ENCODE results near the gene CHIC2.
"Not testable (repeated sequence)": the region's sequence is repeated elsewhere in the genome, so short reads cannot be mapped to it uniquely, and the experiment has no call there.

CHIC2 gene

DNA sequence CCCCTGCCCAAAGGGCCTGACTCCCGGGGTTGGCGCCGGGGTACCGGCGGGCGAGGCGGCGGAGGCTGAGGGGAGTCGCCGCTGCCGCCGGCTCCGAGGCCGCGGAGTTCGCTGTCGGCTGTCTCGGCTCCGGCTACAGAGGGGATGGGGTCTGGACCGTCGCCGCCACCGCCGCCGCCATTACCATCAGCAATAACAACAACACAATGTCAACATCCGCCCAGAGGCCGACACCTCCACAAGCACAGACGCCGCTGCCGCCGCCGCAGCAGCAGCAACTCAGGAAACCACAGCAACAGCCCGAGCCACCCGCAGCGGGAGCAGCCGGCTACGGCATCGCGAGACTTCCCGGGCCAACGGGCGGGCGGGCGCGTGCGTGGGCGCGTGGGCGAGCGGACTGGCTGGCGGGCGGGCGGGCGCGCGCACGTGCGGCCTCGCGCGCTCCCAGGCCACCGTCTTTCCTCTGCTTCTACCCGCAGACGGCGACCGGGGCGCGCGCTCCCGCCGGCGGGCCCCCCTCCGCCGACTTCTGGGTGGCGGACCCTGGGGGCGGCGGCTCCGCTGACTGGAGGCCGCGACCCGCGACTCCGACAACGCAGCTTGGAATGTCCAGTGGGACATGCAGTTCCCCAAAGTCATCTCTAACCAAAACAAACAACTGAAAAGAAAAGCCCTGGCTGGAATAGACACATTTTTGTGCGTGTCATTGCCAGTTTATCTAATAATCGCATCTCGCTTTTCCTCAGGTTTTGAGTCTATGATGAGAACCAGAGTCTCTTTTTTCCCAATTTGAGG, at the start of gene CHIC2:
CHIC2 (minus strand) TSS at position 289 of the 795 bp plus-strand sequence. CDS start 305 bp downstream, outside the sequence.
- DNase-seq = peak; percentile 82

DNA sequence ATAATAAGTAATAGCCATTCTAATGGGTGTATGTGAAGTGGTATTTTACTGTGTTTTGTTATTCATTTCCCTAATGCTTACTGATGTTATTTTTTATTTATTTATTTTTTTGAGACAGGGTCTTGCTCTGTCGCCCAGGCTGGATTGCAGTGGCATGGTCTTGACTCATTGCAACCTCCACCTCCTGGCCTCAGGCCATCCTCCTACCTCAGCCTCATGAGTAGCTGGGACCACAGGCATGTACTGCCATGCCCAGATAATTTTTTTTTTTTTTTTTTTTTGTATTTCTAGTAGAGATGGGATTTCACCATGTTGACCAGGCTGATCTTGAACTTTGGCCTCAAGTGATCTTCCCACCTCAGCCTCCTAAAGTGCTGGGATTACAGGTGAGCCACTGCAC, 48.8 kb upstream of the CHIC2 start:
- DNase-seq = not testable (repeated sequence)

DNA sequence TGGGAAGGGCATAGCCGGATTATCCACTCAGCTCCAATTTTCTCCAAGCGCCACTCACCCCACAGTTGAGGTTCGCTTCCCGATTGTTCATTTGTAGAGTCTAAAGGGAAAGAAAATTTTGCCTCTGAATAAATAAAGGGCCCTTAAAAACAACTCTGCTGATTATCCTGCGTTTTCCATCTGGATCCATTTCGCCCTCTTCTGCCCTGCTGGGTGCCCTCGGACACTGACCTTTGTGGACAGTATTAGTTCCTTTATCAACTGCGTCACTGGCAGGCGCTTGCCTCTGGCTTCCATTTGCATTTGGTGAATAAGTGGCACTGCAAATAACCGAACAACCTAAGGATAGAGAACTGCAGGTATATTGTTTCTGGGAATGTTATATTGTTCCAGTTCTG, 45.6 kb upstream of the CHIC2 start:
- no peak for DNase-seq

DNA sequence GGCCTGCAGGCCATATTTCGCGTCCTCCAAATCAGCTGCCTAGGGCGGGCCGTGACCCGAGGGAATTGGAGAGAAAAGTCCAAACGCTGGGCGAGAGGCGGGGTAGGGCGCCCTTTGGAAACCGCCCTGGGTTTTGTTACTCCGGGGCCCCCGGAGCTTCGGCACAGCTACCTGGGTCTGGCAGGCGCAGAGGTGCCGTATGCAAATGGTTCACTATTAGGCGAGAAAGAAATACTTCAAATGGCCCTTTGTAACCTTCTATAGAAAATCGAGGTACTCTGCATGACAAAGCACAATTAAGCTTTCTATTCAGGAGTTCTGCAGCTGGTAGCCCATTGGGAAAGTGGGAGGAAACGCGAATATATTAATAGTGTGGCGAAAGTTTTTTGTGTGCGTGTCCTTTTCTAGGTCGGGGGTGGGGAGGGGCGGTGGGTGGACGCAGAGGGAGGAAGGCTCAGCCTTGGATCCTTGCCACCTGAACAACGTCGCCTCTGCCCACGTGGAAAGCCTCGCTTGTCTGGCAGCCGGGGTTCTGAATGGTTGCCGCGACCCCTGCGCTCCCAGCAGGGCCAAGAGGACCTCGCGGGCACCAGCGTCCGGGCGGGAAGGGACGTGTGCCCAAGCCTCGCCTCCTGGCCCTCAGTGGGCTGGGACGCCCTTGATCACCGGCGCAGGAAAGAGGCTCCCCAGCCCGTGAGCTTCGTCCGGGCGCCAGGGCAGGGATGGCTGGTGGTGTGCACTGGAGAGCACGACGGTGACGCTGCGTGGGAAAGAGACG, 45.0 kb upstream of the CHIC2 start:
- DNase-seq = no peak

DNA sequence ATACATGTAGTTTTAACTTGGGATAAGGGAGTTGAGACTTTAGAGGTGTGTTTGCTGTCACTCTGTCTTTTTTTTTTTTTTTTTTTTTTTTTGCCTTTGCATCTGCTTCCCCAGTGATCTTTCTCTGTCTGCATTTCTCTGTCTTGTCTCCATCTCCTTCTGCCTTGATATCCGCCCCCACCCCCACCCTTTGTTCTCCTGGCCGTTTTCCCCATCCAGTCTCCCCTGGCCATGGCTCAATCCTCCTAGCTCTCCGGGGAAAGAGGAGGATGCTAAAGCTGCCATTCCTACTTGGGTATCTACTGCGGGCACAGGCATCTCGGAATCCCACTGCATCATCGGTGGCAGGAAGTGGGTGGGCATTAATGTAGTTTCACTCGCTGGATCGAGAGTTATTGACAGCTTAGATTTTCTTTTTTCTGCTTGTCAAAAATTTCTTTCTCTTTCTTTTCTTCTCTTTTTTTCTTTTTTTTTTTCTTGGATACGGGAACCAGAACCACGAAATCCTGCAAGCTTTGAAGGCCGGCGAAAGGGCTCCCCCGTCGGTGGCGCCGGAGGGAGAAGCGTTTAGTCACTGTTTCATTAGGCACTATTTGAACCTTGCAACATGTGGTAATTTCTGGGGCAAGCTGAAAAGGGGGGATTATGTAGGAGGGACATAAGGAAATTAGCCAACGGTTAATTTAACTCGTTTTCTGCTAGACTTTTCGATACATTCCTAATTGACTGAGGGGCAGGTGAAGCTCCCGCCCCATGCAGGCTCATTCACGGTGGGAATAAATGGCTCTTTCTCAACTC, 43.7 kb upstream of the CHIC2 start:
- DNase-seq = no peak

DNA sequence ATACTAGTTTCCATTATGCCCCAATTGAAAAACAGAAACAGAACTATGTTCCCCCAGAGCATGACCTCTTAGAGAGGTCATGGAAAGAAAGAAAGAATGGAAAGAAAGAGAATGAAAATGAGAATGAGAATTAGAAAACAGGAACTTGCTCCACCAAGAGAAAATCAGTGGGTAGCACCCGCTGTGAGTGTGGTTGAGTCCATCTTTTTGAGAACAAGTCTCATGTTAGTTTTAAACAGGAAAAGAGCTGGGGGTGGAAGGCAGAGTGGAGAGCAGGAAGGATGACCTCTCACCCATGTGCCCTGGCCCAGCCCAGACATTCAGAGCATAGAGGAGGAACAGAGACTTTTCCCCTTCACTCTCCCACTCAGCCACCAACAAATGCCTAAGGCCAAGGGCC, 40.5 kb upstream of the CHIC2 start:
- DNase-seq = no peak

DNA sequence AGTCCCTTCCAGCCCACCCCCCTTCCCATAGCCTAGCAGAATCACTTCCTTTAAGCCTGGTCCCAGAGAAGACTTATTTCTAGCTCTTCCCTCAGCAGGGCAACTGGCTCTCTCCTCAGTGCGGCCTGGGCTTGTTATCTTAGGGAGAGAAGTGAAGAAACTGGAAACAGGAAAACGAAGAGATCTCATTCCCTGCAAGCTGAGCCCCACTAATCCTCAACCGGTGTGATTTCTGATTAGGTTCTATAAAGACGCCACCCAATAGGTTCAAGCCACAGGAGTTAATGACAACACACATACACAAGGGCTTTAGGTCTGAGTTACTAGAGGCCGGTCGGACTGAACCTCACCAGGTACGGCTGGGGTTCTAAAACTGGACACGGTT, 38.8 kb upstream of the CHIC2 start:
- no peak for DNase-seq

DNA sequence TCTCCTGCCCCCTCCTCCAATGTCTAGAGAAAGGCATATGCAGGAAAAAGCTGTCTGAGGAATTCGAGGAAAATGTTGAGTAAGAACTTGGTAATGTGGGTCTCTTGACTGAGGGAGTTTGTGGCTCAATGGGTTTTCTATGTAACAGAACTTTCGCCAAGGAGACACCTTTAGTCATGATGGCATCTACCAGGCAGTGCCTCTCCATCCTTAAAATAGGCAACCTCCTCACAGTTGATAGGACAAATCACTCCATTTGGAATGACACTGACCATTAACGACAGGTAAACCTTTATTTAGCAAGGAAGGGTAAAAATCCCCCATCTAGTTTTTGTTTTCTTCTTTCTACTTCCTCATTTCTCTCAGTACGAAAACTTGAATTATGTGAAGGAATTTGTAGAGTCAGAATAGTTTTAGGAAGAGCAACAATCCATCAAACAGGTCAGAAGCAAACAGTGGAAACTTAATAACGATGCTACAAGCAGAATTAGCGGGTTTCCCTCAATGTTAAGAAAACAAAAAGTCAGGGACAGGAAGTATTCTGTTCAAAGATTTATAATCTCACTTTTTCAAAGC, 38.2 kb upstream of the CHIC2 start:
- no peak for DNase-seq

DNA sequence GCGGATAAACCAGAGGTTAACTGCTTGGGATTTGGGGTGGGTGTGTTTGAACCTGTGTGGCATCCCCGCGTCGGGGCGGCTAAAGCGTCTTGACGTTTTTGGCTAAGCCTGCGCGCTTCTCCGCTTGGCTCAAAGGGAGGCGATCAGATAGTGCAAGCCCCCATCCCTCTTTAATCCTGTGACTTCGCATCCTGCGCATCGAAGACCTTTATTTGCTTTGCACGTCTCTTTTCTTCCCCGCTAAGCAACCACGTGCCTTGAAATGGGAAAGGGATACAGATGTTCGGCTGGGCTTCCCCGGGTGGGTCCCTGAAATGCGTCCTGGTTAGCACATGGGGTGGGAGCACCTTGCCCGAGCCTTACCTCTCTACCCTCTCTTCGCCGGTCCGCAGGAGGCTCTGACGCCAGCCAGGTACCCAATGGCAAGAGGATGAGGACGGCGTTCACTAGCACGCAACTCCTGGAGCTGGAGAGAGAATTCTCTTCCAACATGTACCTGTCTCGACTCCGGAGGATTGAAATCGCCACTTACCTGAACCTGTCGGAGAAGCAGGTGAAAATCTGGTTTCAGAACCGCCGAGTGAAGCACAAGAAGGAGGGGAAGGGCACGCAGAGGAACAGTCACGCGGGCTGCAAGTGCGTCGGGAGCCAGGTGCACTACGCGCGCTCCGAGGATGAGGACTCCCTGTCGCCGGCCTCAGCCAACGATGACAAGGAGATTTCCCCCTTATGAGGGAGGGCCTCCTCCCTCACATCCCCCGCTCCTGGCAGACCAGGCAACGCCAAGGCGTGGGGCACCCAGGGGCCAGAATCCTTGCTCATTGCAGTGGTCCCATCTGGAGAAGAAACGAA, 37.0 kb upstream of the CHIC2 start:
- DNase-seq = no peak

DNA sequence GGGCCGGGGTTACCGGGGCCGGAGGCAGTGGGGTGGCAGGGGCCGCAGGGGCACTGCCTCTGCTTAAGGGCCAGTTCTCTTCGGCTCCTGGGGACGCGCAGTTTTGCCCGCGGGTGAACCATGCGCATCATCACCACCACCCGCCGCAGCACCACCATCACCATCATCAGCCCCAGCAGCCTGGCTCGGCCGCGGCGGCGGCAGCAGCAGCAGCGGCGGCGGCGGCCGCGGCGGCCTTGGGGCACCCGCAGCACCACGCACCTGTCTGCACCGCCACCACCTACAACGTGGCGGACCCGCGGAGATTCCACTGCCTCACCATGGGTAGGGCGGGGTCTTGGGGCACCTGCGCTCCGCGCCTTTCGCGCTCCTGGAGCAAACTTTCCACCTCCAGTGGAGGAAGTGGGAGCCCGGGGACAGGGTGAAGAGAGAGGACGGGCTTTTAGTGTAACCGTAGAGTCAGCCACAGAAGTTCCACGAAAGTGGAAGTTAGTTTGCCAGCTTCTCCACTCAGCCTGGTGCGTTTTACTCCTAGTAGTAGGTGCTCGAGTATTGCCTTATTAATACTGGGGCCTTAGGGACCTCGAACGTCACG, 36.3 kb upstream of the CHIC2 start:
- DNase-seq = no peak

DNA sequence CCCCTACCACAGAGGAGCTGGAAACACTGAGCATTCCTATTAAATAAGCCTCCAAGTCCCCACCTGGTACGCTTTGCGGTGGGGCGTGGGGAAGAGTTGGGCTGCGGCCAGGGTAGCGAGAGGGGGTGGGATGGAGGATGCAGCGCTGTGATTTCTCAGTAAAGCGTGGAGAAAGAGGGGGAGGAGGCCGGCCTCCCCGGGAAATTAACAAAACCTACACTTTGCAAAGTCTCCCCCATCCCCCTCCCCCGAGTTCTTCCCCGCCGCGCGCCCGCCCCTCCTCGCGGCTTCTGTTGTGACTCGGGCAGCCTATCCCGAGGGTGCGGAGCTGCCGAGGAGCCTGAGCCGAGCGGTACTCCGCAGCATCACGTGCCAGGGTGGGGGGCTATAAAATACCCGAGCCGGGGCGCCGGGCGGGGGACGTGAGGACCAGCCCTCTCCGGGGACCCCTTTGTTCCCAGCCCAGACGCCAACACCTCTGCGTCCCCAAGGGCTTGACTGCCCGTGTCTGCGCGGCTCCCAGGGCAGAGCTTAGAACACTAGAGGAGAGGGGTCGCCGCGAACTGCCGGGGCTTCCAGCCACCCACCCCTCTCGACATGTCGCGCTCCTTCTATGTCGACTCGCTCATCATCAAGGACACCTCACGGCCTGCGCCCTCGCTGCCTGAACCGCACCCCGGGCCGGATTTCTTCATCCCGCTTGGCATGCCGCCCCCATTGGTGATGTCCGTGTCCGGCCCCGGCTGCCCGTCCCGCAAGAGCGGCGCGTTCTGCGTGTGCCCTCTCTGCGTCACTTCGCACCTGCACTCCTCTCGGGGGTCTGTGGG, 35.6 kb upstream of the CHIC2 start, which contains the start of gene GSX2:
GSX2 (plus strand) TSS at position 416 of the 827 bp plus-strand sequence; CDS start at position 598, 182 bp downstream.
- DNase-seq = no peak

DNA sequence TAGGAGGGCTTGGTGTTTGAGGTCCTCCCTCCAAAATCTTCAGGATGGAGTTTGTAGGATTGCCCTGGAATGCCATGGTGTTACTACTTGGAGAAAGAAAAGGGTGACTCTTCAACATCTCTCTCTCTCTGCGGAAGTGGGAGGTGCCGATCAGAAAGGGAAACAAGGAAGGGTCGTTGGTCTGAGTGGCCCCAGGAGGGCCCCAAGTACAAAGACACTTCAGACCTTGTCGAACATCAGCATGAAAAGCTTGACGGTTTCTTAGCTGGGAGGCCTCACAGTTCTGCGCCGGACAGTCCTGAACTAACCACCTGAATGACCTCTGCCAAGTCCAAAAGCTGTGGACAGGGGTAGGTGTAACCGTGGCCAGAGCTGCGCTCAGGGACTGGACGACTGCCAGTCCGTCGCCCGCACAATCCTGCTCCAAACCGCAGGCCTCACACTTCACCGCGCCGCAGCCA, 34.9 kb upstream of the CHIC2 start:
- no peak for DNase-seq

DNA sequence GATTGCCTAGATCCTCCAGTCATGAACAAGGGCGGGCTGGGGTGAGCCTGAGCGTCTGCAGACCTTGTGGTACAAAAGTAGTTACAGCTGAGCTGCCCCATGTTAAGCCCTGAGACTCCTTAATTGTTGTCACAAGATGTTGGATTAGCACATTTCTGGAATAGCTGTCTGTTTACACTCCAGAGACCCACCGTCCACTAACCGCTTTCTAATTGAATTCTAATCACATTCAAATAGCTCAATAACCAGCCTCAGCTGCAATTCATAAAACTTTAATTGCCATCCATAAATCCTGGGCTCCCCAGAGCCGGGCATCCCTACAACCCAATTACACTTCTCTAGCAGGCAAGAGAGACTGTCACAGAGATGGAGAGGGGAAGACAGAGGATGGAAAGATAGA, 34.0 kb upstream of the CHIC2 start:
- no peak for DNase-seq

DNA sequence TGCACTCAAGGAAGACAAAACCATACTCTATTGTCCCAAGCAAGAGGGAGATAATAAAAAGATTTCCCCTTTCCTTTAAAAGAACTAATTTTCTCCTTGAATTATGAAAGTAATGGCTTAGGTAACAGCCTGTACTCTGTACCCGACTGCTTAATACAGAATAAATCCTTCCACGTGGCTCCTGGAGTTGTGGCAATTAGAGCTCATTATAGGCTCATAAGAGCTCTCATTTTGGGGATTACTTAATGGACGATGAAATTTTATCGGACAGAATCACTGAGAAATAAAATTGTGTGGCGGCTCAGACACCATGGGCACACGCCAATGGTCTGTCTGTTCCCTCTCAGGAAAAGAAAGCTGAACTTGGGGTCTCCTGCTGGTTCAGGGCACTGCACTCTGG, 32.7 kb upstream of the CHIC2 start:
- no peak for DNase-seq

DNA sequence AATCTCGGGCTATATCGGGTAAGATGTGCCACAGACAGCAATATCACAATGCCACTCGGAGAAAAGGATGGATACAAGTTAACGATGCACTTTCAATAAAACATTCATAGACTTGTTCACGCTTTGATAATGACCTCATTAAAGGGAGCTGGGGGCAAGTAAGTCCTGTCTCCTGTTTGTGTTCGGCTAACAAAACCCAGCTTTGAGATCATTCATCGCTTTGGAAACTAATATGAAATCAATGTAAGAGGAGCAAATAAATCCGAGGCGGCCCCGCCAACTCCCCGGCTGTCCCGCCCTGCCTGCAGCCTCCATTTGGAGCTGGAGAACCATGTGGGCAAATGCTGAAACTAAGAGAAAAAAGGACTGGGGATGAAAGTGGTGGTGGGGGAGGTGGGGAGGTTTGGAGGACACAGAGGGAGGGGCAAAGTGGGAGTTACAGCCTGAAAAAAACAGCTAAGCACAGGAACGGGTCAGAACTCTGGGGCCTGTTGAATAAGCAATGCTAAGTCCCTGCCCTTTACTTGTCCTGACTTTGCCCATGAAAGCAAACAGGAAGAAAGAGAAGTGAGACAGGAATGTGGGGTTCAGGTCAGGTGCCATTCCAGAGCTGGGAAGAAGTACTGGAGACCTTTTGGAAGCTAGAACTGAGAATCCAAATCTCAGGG, 32.0 kb upstream of the CHIC2 start:
- DNase-seq = no peak

DNA sequence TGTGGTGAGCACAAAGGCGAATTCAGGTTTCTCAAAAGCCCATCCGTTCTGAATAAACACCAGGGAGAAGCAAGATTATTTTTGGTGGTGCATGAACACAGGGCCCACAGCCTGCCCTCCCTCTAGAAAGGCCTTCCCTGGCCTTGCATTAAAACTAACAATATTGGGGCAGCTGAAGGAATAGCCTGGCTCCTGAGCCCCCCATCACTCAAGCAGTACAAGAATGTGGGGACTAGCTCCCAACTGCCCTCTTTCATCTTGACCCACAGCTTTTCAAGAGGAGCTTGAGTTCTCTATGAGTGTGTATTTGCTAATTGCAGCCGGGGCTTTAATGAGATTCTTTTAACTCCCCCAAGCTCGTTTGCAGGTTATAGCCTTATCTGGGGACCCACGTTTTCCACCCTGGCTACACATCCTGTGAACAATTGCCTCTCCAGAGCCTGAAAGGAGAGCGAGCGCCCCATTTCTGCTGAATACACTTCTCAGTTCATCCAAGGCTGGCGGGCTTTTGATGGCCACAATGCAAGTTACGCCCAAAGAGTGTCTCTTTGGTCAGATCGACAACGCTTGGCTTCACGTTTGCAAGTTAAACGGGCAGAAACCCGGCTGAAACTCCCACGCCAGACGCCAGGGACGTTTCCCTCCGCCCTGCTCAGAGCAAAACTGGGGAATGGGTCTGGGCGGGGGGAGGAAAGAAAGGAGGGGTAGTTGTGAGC, 30.9 kb upstream of the CHIC2 start:
- DNase-seq = no peak

DNA sequence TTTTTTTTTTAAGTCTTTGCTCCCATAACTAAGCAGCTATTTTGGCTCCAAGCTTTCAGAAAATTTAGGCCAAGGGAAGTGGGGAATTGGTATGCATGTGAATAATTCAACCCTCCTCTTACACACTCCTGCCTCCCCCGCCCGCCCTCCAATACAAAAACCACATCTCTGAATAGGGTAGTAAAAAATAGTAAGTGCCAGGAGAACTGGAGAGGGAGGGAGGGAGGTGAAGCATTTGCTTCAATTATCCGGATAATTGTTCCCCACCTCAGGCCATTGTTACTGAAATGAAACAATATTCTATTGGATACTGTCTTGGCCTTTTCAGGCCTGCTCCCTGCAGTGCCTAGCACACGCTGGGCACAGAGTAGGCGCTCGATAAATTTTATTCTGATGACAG, 30.0 kb upstream of the CHIC2 start:
- DNase-seq = no peak

DNA sequence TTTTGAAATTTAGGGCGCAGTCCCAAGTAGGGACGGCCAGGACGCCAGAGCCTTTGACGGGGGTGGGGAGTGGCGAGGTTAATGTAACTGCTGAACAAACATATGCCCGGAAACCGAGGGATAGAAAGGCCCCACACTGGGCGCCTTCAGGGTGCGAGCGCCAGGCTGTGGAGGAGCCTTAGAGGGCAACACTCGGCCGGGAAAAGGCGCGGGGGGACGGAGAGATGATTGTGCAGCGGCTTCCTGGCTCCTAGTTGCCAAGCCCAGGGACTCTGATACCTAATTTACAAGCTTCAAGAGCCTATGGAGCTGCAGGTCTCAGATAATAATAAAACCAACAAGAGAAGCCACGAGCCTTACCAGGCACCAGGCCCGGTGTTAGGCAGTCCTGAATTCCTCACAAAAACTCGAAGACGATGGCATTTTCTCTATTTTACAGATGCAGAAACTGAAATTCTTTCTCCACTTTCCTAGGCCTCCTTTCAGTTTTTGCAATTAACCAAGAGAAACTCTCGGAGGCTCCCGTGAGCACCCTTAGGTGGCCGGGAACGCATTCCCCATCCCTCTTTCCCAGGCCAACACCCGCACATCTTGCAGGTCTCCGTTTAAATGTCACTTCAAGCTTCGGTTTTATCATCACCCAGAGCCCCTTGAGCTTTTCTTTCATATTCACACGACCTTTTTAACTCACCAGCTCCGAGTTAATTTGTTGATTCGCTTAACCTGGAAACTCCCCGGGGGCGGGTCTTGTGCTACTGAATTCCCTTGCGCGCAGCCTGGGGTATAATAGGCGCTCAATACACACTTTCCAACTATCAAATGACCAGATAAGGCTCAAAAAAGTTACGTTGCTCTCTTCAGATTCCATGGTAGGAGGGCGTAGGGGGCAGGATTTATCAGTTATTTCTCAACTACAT, 29.2 kb upstream of the CHIC2 start:
- DNase-seq = no peak
